ENCODE data around the gene SRC.

DNA sequence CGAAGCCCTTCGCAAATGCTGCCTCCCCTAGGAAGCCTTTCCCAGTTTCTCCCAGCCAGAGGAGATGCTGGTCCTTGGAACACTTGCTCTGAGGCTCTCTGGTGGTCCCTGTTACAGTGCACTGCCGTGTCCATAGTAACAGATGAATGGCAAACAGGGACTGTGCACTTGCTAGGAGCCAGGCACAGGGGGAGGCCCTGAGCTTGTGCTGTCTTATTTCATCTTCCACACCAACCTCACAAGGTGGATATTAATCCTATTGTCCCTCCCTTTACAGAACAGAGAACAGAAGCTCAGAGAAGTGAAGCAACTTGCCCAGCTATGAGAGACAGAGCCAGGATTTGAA lies 19.0 kb downstream of the SRC start:
- TF ChIP-seq, protein P1, sequence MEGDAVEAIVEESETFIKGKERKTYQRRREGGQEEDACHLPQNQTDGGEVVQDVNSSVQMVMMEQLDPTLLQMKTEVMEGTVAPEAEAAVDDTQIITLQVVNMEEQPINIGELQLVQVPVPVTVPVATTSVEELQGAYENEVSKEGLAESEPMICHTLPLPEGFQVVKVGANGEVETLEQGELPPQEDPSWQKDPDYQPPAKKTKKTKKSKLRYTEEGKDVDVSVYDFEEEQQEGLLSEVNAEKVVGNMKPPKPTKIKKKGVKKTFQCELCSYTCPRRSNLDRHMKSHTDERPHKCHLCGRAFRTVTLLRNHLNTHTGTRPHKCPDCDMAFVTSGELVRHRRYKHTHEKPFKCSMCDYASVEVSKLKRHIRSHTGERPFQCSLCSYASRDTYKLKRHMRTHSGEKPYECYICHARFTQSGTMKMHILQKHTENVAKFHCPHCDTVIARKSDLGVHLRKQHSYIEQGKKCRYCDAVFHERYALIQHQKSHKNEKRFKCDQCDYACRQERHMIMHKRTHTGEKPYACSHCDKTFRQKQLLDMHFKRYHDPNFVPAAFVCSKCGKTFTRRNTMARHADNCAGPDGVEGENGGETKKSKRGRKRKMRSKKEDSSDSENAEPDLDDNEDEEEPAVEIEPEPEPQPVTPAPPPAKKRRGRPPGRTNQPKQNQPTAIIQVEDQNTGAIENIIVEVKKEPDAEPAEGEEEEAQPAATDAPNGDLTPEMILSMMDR (IDR thresholded peaks at IDR 0.05), result no peak
- TF ChIP-seq POLR2A (IDR thresholded peaks at IDR 0.05), result no peak

Measured in thyroid gland (tissue), 4 donors.